Chondrocyte (in vitro differentiated cells): ENCODE measurements around the gene MMP19. TPM values are rescaled to one million over a fixed set of nuclear protein-coding genes. Genes with fewer than 3 reads are reported as not detected.

Source experiments
- DNase-seq: peaks from one replicate; pipeline ENCODE4 v3.0.0; 2021; ENCODE audit warnings: mixed read lengths, low spot score
- H3K27ac Mint-ChIP-seq: one replicate; pipeline ENCODE4 v1.8.0; 2021; ENCODE audit warnings: mild to moderate bottlenecking, moderate library complexity, mixed read lengths; ENCODE audit not compliant: unreplicated experiment
- H3K27me3 Mint-ChIP-seq: 2 replicates; pipeline ENCODE4 v1.8.0; 2021; ENCODE audit warnings: low read depth, mixed read lengths
- H3K36me3 Mint-ChIP-seq: 2 replicates; pipeline ENCODE4 v1.8.0; 2021; ENCODE audit warnings: low read depth, mixed read lengths
- H3K4me1 Mint-ChIP-seq: 2 replicates; pipeline ENCODE4 v1.8.0; 2021; ENCODE audit warnings: low read depth, mild to moderate bottlenecking, mixed read lengths
- H3K4me3 Mint-ChIP-seq: one replicate; pipeline ENCODE4 v1.8.0; 2021; ENCODE audit warnings: mild to moderate bottlenecking, moderate library complexity, mixed read lengths; ENCODE audit not compliant: unreplicated experiment
- H3K9me3 Mint-ChIP-seq: 2 replicates; pipeline ENCODE4 v1.8.0; 2021; ENCODE audit warnings: low read depth, mixed read lengths
- total RNA-seq: library from RNA; stranded (reverse); gene quantifications from 3 replicates; pipeline ENCODE4 v1.2.1, GENCODE V29; 2021
- TF ChIP-seq, protein P1 (sequence below): fragments of 200-600 bp; sonication (generic); IDR thresholded peaks from 2 replicates; pipeline ENCODE4 v1.5.0; 2021; ENCODE audit warnings: antibody characterized with exemption, mild to moderate bottlenecking, moderate library complexity

MMP19 gene
- total RNA-seq, 1 donor from 2014 or later = 17.8 TPM

DNA sequence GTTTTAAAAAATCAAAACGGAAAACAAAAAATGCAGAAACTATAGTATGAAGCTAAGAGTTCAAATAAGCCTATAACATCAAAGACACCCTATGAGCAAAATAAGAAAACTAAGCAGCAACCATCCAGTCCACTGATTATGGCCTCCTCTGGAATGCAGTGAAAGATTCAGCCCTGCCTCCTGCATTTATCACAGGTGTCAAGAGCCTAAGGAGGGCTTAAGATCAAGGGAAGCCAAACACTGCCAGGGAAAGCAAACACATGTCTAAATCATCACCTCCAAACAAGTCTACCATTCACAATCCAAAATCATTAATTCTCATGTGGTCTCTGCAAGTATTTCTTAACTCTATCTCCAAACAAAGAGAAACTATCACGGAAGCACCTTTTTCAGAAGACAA is 53.6 kb downstream of the MMP19 start:
- TF ChIP-seq, protein P1, sequence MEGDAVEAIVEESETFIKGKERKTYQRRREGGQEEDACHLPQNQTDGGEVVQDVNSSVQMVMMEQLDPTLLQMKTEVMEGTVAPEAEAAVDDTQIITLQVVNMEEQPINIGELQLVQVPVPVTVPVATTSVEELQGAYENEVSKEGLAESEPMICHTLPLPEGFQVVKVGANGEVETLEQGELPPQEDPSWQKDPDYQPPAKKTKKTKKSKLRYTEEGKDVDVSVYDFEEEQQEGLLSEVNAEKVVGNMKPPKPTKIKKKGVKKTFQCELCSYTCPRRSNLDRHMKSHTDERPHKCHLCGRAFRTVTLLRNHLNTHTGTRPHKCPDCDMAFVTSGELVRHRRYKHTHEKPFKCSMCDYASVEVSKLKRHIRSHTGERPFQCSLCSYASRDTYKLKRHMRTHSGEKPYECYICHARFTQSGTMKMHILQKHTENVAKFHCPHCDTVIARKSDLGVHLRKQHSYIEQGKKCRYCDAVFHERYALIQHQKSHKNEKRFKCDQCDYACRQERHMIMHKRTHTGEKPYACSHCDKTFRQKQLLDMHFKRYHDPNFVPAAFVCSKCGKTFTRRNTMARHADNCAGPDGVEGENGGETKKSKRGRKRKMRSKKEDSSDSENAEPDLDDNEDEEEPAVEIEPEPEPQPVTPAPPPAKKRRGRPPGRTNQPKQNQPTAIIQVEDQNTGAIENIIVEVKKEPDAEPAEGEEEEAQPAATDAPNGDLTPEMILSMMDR = no peak
- no peaks in the 10 kb centered on the region for H3K9me3 Mint-ChIP-seq
- peak overlapping the region; percentile 55 for H3K27ac Mint-ChIP-seq
- H3K4me1 Mint-ChIP-seq = no peaks in the 10 kb centered on the region
- no peaks in the 10 kb centered on the region for H3K27me3 Mint-ChIP-seq
- peaks cover 36% of the 10 kb centered on the region for H3K36me3 Mint-ChIP-seq
- H3K4me3 Mint-ChIP-seq = no peak overlapping the region
- DNase-seq = no peak

DNA sequence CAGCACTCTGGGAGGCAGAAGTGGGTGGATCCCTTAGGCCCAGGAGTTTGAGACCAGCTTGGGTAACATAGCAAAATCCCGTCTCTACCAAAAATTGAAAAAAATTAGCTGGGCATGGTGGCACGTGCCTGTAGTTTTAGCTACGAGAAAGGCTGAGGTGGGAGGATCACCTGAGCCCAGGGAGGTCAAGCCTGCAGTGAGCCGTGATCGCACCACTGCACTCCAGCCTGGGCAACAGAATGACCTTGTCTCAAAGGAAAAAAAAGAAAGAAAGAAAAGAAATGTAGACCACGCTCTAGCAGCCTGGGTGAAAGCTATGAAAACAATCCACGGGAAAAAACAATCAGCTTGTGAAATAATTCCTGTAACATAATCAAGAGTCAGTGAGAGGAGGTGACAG is 54.2 kb downstream of the MMP19 start:
- Mint-ChIP-seq H3K4me3 (no peak overlapping the region), H3K4me1 (no peaks in the 10 kb centered on the region), H3K36me3 (peaks cover 34% of the 10 kb centered on the region), H3K27ac (peak overlapping the region; percentile 19), H3K27me3 (no peaks in the 10 kb centered on the region), H3K9me3 (no peaks in the 10 kb centered on the region)
- TF ChIP-seq, protein P1 = no peak
- no peak for DNase-seq

Other genes starting within 250 kb of the MMP19 start
- not detected in 3 replicates for gene OR10P1, start 206.0 kb downstream of the MMP19 start, total RNA-seq
- 5.6 to 32.4 TPM (median 31.6 TPM) in 3 replicates for gene ITGA7, start 135.0 kb downstream of the MMP19 start, total RNA-seq
- gene BLOC1S1, start 126.9 kb downstream of the MMP19 start, total RNA-seq = 67.3 to 78.4 TPM (median 77.2 TPM) in 3 replicates
- 2.3 to 3.7 TPM (median 3.2 TPM) in 3 replicates for gene RDH5, start 122.5 kb downstream of the MMP19 start, total RNA-seq
- 1,244 to 1,365 TPM (median 1,317 TPM) in 3 replicates for gene CD63, start 113.9 kb downstream of the MMP19 start, total RNA-seq
- 17.8 to 19.1 TPM (median 18.3 TPM) in 3 replicates for gene GDF11, start 99.8 kb downstream of the MMP19 start, total RNA-seq
- 54.0 to 58.8 TPM (median 58.7 TPM) in 3 replicates for gene SARNP, start 25.2 kb downstream of the MMP19 start, total RNA-seq
- gene ORMDL2, start 24.9 kb downstream of the MMP19 start, total RNA-seq = 31.4 to 32.9 TPM (median 32.1 TPM) in 3 replicates
- 28.3 to 34.3 TPM (median 29.5 TPM) in 3 replicates for gene DNAJC14, start 13.3 kb downstream of the MMP19 start, total RNA-seq
- gene PYM1, start 85.0 kb upstream of the MMP19 start, total RNA-seq = 17.3 to 26.4 TPM (median 19.0 TPM) in 3 replicates
- 65.8 to 118 TPM (median 66.4 TPM) in 3 replicates for gene DGKA, start 88.2 kb upstream of the MMP19 start, total RNA-seq
- 0.45 to 1.1 TPM (median 0.82 TPM) in 3 replicates for gene PMEL, start 123.1 kb upstream of the MMP19 start, total RNA-seq
- gene CDK2, start 123.9 kb upstream of the MMP19 start, total RNA-seq = 25.5 to 41.4 TPM (median 26.1 TPM) in 3 replicates
- 105 TPM in 3 replicates for gene RAB5B, start 131.1 kb upstream of the MMP19 start, total RNA-seq
- gene SUOX, start 154.3 kb upstream of the MMP19 start, total RNA-seq = 11.4 to 18.2 TPM (median 13.9 TPM) in 3 replicates
- gene IKZF4, start 178.1 kb upstream of the MMP19 start, total RNA-seq = 5.3 to 6.1 TPM (median 5.7 TPM) in 3 replicates
- gene RPS26, start 199.0 kb upstream of the MMP19 start, total RNA-seq = 15.8 to 27.8 TPM (median 19.5 TPM) in 3 replicates
- 0.52 to 1.7 TPM (median 1.4 TPM) in 3 replicates for gene ERBB3, start 237.2 kb upstream of the MMP19 start, total RNA-seq